Measurements from ENCODE around the gene KIF2B. TPM values are rescaled to one million over a fixed set of nuclear protein-coding genes. Genes with fewer than 3 reads are reported as not detected.
"Not testable (repeated sequence)": the region's sequence is repeated elsewhere in the genome, so short reads cannot be mapped to it uniquely, and the experiment has no call there.

Gene KIF2B
- total and polyA plus RNA-seq, 5 donors, result not detected

DNA sequence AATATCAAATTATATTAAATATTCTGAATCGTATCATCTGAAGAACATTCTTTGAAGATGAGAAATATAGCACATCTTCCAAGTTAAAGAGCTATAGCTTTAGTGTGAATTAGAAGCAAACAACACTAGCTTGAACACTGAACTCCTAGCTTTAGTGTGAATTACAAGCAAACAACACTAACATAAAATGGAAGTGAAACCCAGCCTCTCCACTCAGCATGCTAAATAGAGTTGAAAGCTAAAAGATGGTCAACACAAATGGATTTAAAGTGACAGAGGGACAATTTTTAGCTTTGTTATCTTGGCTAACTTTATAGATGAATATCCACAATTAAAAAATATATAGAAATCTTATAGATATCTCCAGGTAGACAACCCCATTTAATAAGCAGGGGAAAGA is 4.5 kb upstream of the KIF2B start:
- ATAC-seq, result no peak
- DNase-seq, result no peak
- WGBS, result 80% methylated on average over 1 of the region's 1 CpG
- no peaks in the 10 kb centered on the region for H3K4me1 ChIP-seq (ENCODE audit: control insufficient read depth, insufficient read depth, low read length)
- intact Hi-C loops (cut with DNase I), result no loop called here
- no peaks in the 10 kb centered on the region for H3K9me3 ChIP-seq (ENCODE audit: control insufficient read depth, low read length)
- no peaks in the 10 kb centered on the region for H3K27me3 ChIP-seq (ENCODE audit: control insufficient read depth, insufficient read depth)
- no peak overlapping the region for H3K27ac ChIP-seq (ENCODE audit: low read length)
- no peak overlapping the region for H3K4me3 ChIP-seq (ENCODE audit: low read length)

DNA sequence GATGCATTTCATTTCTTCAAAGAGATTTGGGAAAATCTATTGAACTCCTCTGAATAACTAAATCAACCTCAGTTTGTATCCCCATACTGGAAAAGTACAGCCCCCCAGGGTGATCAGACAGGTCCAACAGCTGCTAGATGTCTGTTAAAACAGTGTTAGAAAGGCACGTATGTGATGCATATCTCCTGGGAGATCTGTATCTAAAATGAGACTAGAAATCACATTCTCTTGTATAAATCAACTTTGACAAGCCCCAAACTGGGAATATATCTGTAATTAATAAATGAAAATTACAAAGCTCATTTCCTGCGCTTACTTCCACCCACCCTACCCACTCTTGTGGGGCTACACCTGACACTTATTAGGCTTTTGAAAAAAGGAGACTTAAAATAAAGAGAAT is 3.8 kb upstream of the KIF2B start:
- 62% methylated on average over 2 of the region's 2 CpGs for WGBS
- Histone ChIP-seq H3K27me3 (ENCODE audit: control insufficient read depth, insufficient read depth) (no peaks in the 10 kb centered on the region), H3K27ac (ENCODE audit: low read length) (no peak overlapping the region), H3K4me3 (ENCODE audit: low read length) (no peak overlapping the region), H3K9me3 (ENCODE audit: control insufficient read depth, low read length) (no peaks in the 10 kb centered on the region), H3K4me1 (ENCODE audit: control insufficient read depth, insufficient read depth, low read length) (no peaks in the 10 kb centered on the region)
- no peak for DNase-seq
- ATAC-seq, result no peak
- intact Hi-C loops (cut with DNase I), result no loop called here

GRCh38 chr17:53819956-53820355 is 2.8 kb upstream of the KIF2B start:
- no peak for ATAC-seq
- intact Hi-C loops (cut with DNase I), result no loop called here
- no peak for DNase-seq
- WGBS, result 51% methylated on average over 1 of the region's 1 CpG
- Histone ChIP-seq H3K4me1 (ENCODE audit: control insufficient read depth, insufficient read depth, low read length) (no peaks in the 10 kb centered on the region), H3K27ac (ENCODE audit: low read length) (no peak overlapping the region), H3K4me3 (ENCODE audit: low read length) (no peak overlapping the region), H3K27me3 (ENCODE audit: control insufficient read depth, insufficient read depth) (no peaks in the 10 kb centered on the region), H3K9me3 (ENCODE audit: control insufficient read depth, low read length) (no peaks in the 10 kb centered on the region)

- H3K4me1 ChIP-seq (ENCODE audit: control insufficient read depth, insufficient read depth, low read length), result no peaks in the 10 kb centered on the region
- intact Hi-C loops (cut with DNase I), result no loop called here
- no peaks in the 10 kb centered on the region for H3K9me3 ChIP-seq (ENCODE audit: control insufficient read depth, low read length)
- DNase-seq (no peak), ATAC-seq (no peak)
- no peak overlapping the region for H3K4me3 ChIP-seq (ENCODE audit: low read length)
- no peaks in the 10 kb centered on the region for H3K27me3 ChIP-seq (ENCODE audit: control insufficient read depth, insufficient read depth)
- 92% methylated on average over 32 of the region's 32 CpGs for WGBS
- H3K27ac ChIP-seq (ENCODE audit: low read length), result no peak overlapping the region
These were observed 769 bp downstream of the KIF2B start for GRCh38 chr17:53823341-53824050.

- ATAC-seq; H3K9me3 ChIP-seq (ENCODE audit: control insufficient read depth, low read length); H3K27ac ChIP-seq (ENCODE audit: low read length); DNase-seq; H3K4me1 ChIP-seq (ENCODE audit: control insufficient read depth, insufficient read depth, low read length); H3K4me3 ChIP-seq (ENCODE audit: low read length); H3K27me3 ChIP-seq (ENCODE audit: control insufficient read depth, insufficient read depth); intact Hi-C loops (cut with DNase I): not testable (repeated sequence)
- 82% methylated on average over 8 of the region's 8 CpGs for WGBS
These were observed 12.0 kb downstream of the KIF2B start for GRCh38 chr17:53834771-53835170.

DNA sequence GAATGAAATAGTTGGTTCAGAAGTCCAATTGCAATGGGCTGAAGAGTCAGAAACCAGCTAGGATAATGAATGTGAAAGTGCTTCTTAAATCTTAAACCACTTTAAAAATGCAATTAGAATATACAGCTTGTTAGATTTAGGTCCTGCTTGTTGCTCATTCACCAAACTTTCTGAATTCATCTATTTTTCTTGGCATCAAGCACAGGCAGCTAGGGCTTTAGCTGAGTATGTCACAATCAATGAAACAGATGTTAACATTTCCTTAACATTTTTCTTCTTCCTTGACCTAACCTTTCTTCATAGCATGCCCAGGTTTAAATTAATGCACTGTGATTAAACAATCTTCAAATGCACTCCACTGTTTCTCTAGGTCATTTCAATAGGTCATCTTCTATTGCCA is 14.4 kb downstream of the KIF2B start:
- ATAC-seq (no peak), DNase-seq (no peak)
- H3K4me1 ChIP-seq (ENCODE audit: control insufficient read depth, insufficient read depth, low read length), result no peaks in the 10 kb centered on the region
- no peak overlapping the region for H3K4me3 ChIP-seq (ENCODE audit: low read length)
- H3K9me3 ChIP-seq (ENCODE audit: control insufficient read depth, low read length), result no peaks in the 10 kb centered on the region
- no peaks in the 10 kb centered on the region for H3K27me3 ChIP-seq (ENCODE audit: control insufficient read depth, insufficient read depth)
- intact Hi-C loops (cut with DNase I), result no loop called here
- no peak overlapping the region for H3K27ac ChIP-seq (ENCODE audit: low read length)

DNA sequence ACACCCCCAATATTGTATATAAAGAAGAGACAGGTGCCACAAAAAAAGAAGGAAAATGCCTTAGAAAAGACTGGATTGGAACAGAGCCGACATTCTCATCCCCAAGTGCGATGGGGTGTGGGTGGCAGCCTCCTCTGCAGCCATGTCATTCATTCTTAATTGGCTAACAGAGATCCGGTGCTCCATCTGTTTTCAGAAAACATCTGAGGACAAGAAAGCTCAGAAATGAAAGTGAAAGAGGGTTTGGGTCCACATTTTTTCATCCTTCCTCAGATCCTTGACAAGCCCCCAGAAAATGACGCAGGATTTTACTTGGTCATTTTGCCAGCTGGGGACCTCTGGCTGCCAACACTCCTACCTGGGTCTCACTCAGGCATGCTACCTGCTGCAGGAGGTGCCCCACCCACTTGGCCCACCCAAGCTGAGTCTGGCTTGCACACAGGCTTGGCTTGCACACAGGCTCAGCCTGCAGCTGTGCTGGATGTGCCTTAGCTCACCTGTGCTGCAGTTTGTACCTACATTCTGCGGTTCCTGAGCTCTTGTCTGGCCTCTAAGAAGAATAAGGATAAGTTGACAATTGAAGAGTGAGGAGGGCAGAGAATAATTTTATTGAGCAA is 21.9 kb downstream of the KIF2B start:
- Histone ChIP-seq H3K4me3 (ENCODE audit: low read length) (no peak overlapping the region), H3K4me1 (ENCODE audit: control insufficient read depth, insufficient read depth, low read length) (no peaks in the 10 kb centered on the region), H3K9me3 (ENCODE audit: control insufficient read depth, low read length) (no peaks in the 10 kb centered on the region), H3K27me3 (ENCODE audit: control insufficient read depth, insufficient read depth) (no peaks in the 10 kb centered on the region), H3K27ac (ENCODE audit: low read length) (no peak overlapping the region)
- intact Hi-C loops (cut with DNase I), result no loop called here
- no peak for ATAC-seq
- no peak for DNase-seq
- WGBS, result 77% methylated on average over 5 of the region's 5 CpGs

- intact Hi-C loops (cut with DNase I); H3K27ac ChIP-seq (ENCODE audit: low read length); H3K4me1 ChIP-seq (ENCODE audit: control insufficient read depth, insufficient read depth, low read length); H3K4me3 ChIP-seq (ENCODE audit: low read length); H3K27me3 ChIP-seq (ENCODE audit: control insufficient read depth, insufficient read depth); H3K9me3 ChIP-seq (ENCODE audit: control insufficient read depth, low read length); ATAC-seq; DNase-seq: not testable (repeated sequence)
- WGBS, result 90% methylated on average over 5 of the region's 5 CpGs
These were observed 48.4 kb downstream of the KIF2B start for GRCh38 chr17:53871128-53871527.

All from right cardiac atrium (tissue), 5 donors.